CD14-positive monocyte (primary cell): ENCODE measurements around the gene FBXL20. TPM values are rescaled to one million over a fixed set of nuclear protein-coding genes. Genes with fewer than 3 reads are reported as not detected.
"Not testable (repeated sequence)": the region's sequence is repeated elsewhere in the genome, so short reads cannot be mapped to it uniquely, and the experiment has no call there.

Experiments used
- DNase-seq, 3 donors: peaks; one replicate each; pipeline ENCODE4 v3.0.0-alpha.2; 2011 to 2022
- H2AFZ ChIP-seq: 2 replicates; pipeline ENCODE4 v1.6.0; 2012; ENCODE audit warnings: mild to moderate bottlenecking, low read depth, low read length, inconsistent platforms; ENCODE audit not compliant: insufficient read depth, poor library complexity, severe bottlenecking
- H3K27ac ChIP-seq, 2 donors: 1 replicate in 1 of 2; 2 replicates in 1 of 2; pipeline ENCODE4 v1.5.1; 2012 to 2013; ENCODE audit warnings: low read length in 2 of 2, control low read depth in 1 of 2, inconsistent platforms in 1 of 2, low read depth in 1 of 2, mild to moderate bottlenecking in 1 of 2
- H3K27me3 ChIP-seq, 2 donors: one replicate each; pipeline versions ENCODE4 v1.6.0 to v1.6.1; 2011 to 2013; ENCODE audit warnings: low read length in 2 of 2; ENCODE audit not compliant: control insufficient read depth in 2 of 2, insufficient read depth in 2 of 2
- H3K36me3 ChIP-seq, 2 donors: replicated peaks in 1 of 2; 1 replicate in 1 of 2; 2 replicates in 1 of 2; pipeline versions ENCODE4 v1.5.1 to v1.6.1; 2012 to 2013; ENCODE audit warnings: low read length in 2 of 2, control low read depth in 1 of 2, inconsistent platforms in 1 of 2, mild to moderate bottlenecking in 1 of 2; ENCODE audit not compliant: insufficient read depth in 2 of 2, control insufficient read depth in 1 of 2
- H3K4me1 ChIP-seq, 2 donors: 1 replicate in 1 of 2; 2 replicates in 1 of 2; pipeline versions ENCODE4 v1.5.1 to v1.6.1; 2012 to 2013; ENCODE audit warnings: low read length in 2 of 2, control low read depth in 1 of 2, inconsistent platforms in 1 of 2, mild to moderate bottlenecking in 1 of 2, moderate library complexity in 1 of 2; ENCODE audit not compliant: insufficient read depth in 2 of 2, control insufficient read depth in 1 of 2
- H3K4me2 ChIP-seq: replicated peaks from 2 replicates; pipeline ENCODE3; 2012; ENCODE audit warnings: low read length, moderate library complexity, mild to moderate bottlenecking; ENCODE audit not compliant: poor library complexity, severe bottlenecking; ENCODE audit errors: extremely low read depth
- H3K4me3 ChIP-seq, 3 experiments: fragments of 200-600 bp in 1 of 3; sonication (generic) in 1 of 3; replicated peaks in 1 of 3; 1 replicate in 2 of 3; 2 replicates in 1 of 3; pipeline ENCODE4 v1.5.1; 2011 to 2013; ENCODE audit warnings: low read length in 3 of 3, mild to moderate bottlenecking in 3 of 3, control low read depth in 2 of 3, low read depth in 2 of 3, inconsistent platforms in 1 of 3, moderate library complexity in 1 of 3
- H3K79me2 ChIP-seq: 2 replicates; pipeline ENCODE4 v1.6.0; 2012; ENCODE audit warnings: mild to moderate bottlenecking, control low read depth, inconsistent platforms, low read length, moderate library complexity; ENCODE audit not compliant: insufficient read depth
- H3K9ac ChIP-seq: 2 replicates; pipeline ENCODE4 v1.6.0; 2017; ENCODE audit warnings: low read length, mild to moderate bottlenecking; ENCODE audit not compliant: insufficient read depth, poor library complexity, severe bottlenecking
- H3K9me3 ChIP-seq, 2 donors: replicated peaks in 1 of 2; 1 replicate in 1 of 2; 2 replicates in 1 of 2; pipeline versions ENCODE4 v1.5.1 to v1.6.1; 2012 to 2013; ENCODE audit warnings: low read length in 2 of 2, control low read depth in 1 of 2; ENCODE audit not compliant: control insufficient read depth in 1 of 2, insufficient read depth in 1 of 2
- H4K20me1 ChIP-seq: 2 replicates; pipeline ENCODE4 v1.6.0; 2012; ENCODE audit warnings: mild to moderate bottlenecking, low read length, control low read depth, moderate library complexity; ENCODE audit not compliant: insufficient read depth
- H3K27ac Mint-ChIP-seq, 7 donors: one replicate each; pipeline ENCODE4 v1.8.0; 2020; ENCODE audit warnings: mild to moderate bottlenecking in 7 of 7, mixed read lengths in 7 of 7, moderate library complexity in 6 of 7, inconsistent platforms in 2 of 7
- H3K27me3 Mint-ChIP-seq, 3 donors: one replicate each; pipeline ENCODE4 v1.8.0; 2021 to 2022; ENCODE audit warnings: low read depth in 3 of 3, mild to moderate bottlenecking in 3 of 3, mixed read lengths in 3 of 3, moderate library complexity in 3 of 3, inconsistent platforms in 1 of 3
- H3K36me3 Mint-ChIP-seq, 2 donors: one replicate each; pipeline ENCODE4 v1.8.0; 2020; ENCODE audit warnings: mixed read lengths in 2 of 2, inconsistent platforms in 1 of 2, mild to moderate bottlenecking in 1 of 2
- H3K4me1 Mint-ChIP-seq: one replicate; pipeline ENCODE4 v1.8.0; 2020; ENCODE audit warnings: mild to moderate bottlenecking, mixed read lengths
- H3K4me3 Mint-ChIP-seq, 2 donors: one replicate each; pipeline ENCODE4 v1.8.0; 2020; ENCODE audit warnings: mild to moderate bottlenecking in 2 of 2, mixed read lengths in 2 of 2, moderate library complexity in 1 of 2
- H3K9me3 Mint-ChIP-seq, 7 donors: one replicate each; pipeline ENCODE4 v1.8.0; 2020 to 2022; ENCODE audit warnings: mixed read lengths in 7 of 7, mild to moderate bottlenecking in 6 of 7, moderate library complexity in 6 of 7, inconsistent platforms in 2 of 7
- WGBS: methylation state at CpG from one replicate; pipeline ENCODE4 v1.1.5; 2013; ENCODE audit warnings: missing lambda C conversion rate; ENCODE audit not compliant: insufficient coverage; 5-methylcytosine and 5-hydroxymethylcytosine counted together
- intact Hi-C, 2 donors: fragments of 100-400 bp; cut with micrococcal nuclease; formaldehyde crosslinking; loops; one replicate each; pipeline versions ENCODE4 v1.15.0 to v1.15.1; 2023
- polyA plus RNA-seq, 3 donors: library from polyadenylated mRNA; depleted of rRNA in 1 of 3; unstranded in 2 of 3; stranded (reverse) in 1 of 3; fragments of 300-500 nt in 2 of 3; fragments of >200 nt in 1 of 3; fragmentation: Illumina TruSeq in 2 of 3; gene quantifications; 1 replicate in 2 of 3; 2 replicates in 1 of 3; pipeline ENCODE4 v1.2.3, GENCODE V29; 2012 to 2021
- TF ChIP-seq, protein P1 (sequence below): fragments of 200-600 bp; IDR thresholded peaks from one replicate; pipeline ENCODE4 v1.8.0; 2022; ENCODE audit warnings: antibody characterized with exemption, mild to moderate bottlenecking

The FBXL20 gene
- polyA plus RNA-seq, 3 donors, result 4.0 to 7.7 (median 4.7) TPM

- DNase-seq, result no peak
- TF ChIP-seq, protein P1, sequence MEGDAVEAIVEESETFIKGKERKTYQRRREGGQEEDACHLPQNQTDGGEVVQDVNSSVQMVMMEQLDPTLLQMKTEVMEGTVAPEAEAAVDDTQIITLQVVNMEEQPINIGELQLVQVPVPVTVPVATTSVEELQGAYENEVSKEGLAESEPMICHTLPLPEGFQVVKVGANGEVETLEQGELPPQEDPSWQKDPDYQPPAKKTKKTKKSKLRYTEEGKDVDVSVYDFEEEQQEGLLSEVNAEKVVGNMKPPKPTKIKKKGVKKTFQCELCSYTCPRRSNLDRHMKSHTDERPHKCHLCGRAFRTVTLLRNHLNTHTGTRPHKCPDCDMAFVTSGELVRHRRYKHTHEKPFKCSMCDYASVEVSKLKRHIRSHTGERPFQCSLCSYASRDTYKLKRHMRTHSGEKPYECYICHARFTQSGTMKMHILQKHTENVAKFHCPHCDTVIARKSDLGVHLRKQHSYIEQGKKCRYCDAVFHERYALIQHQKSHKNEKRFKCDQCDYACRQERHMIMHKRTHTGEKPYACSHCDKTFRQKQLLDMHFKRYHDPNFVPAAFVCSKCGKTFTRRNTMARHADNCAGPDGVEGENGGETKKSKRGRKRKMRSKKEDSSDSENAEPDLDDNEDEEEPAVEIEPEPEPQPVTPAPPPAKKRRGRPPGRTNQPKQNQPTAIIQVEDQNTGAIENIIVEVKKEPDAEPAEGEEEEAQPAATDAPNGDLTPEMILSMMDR, result no peak
Observed at GRCh38 chr17:39252788-39253460, 148.5 kb downstream of the FBXL20 start.

GRCh38 chr17:39251997-39252396 lies 149.4 kb downstream of the FBXL20 start:
- H4K20me1 ChIP-seq, result no peaks in the 10 kb centered on the region
- no peak overlapping the region for H3K27ac Mint-ChIP-seq
- DNase-seq, result no peak
- intact Hi-C loops, result no loop called here
- H3K27ac ChIP-seq, result no peak overlapping the region
- H3K4me3 ChIP-seq, result no peak overlapping the region
- H3K4me1 ChIP-seq, result no peaks in the 10 kb centered on the region
- H3K4me1 Mint-ChIP-seq, result no peaks in the 10 kb centered on the region
- no peaks in the 10 kb centered on the region for H3K79me2 ChIP-seq
- H3K9me3 ChIP-seq, result no peaks in the 10 kb centered on the region
- H3K4me3 Mint-ChIP-seq, result no peak overlapping the region
- TF ChIP-seq, protein P1, result no peak
- H3K36me3 Mint-ChIP-seq, result peaks cover 40 to 64% of the 10 kb centered on the region in 2 donors
- WGBS, result no CpG with 5 or more reads among the region's 1 CpG
- H3K27me3 Mint-ChIP-seq, result peaks cover 0 to 2% (median 0%) of the 10 kb centered on the region in 3 donors
- H3K4me2 ChIP-seq, result no peak overlapping the region
- H3K36me3 ChIP-seq, result peaks cover 22 to 56% of the 10 kb centered on the region in 2 donors
- H3K9ac ChIP-seq, result no peak overlapping the region
- H3K27me3 ChIP-seq, result no peaks in the 10 kb centered on the region
- H3K9me3 Mint-ChIP-seq, result no peaks in the 10 kb centered on the region
- no peak overlapping the region for H2AFZ ChIP-seq

More at GRCh38 chr17:39252788-39253460, 148.5 kb downstream of the FBXL20 start:
- Histone ChIP-seq H3K27me3 (no peaks in the 10 kb centered on the region), H2AFZ (no peak overlapping the region), H4K20me1 (no peaks in the 10 kb centered on the region), H3K4me2 (no peak overlapping the region), H3K9ac (no peak overlapping the region), H3K4me3 (no peak overlapping the region), H3K9me3 (no peaks in the 10 kb centered on the region), H3K4me1 (no peaks in the 10 kb centered on the region), H3K79me2 (no peaks in the 10 kb centered on the region), H3K36me3 (peaks cover 27 to 65% of the 10 kb centered on the region in 2 donors), H3K27ac (no peak overlapping the region)
- Mint-ChIP-seq H3K36me3 (peaks cover 48 to 73% of the 10 kb centered on the region in 2 donors), H3K4me1 (no peaks in the 10 kb centered on the region), H3K9me3 (no peaks in the 10 kb centered on the region), H3K4me3 (no peak overlapping the region), H3K27me3 (peaks cover 0 to 2% (median 0%) of the 10 kb centered on the region in 3 donors), H3K27ac (peak overlapping the region in 1 of 7 donors; percentile 17)
- intact Hi-C loops, result no loop called here
- WGBS, result 100% methylated on average over 2 of the region's 7 CpGs

DNA sequence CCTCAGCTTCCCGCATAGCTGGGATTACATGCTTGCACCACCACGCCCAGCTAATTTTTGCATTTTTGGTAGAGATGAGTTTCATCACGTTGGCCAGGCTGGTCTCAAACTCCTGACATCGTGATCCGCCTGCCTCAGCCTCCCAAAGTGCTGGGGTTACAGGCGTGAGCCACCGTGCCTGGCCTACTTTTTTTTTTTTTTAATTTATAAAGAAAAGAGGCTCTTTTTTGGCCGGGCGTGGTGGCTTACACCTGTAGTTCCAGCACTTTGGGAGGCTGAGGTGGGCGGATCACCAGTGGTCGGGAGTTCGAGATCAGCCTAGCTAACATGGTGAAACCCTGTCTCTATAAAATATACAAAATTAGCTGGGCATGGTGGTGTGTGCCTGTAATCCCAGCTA lies 151.3 kb downstream of the FBXL20 start:
- H3K9me3 Mint-ChIP-seq, H3K27me3 ChIP-seq, H3K4me1 ChIP-seq, H4K20me1 ChIP-seq, intact Hi-C loops, H3K9me3 ChIP-seq, H3K4me1 Mint-ChIP-seq, H2AFZ ChIP-seq, H3K4me2 ChIP-seq, H3K4me3 Mint-ChIP-seq, H3K9ac ChIP-seq, H3K79me2 ChIP-seq, DNase-seq, H3K27ac ChIP-seq, H3K27me3 Mint-ChIP-seq, H3K4me3 ChIP-seq: not testable (repeated sequence)
- Mint-ChIP-seq H3K27ac (peak overlapping the region in 1 of 7 donors; percentile 25), H3K36me3 (peaks cover 32 to 45% of the 10 kb centered on the region in 2 donors)
- WGBS, result 88% methylated on average over 5 of the region's 12 CpGs
- peaks cover 15 to 37% of the 10 kb centered on the region in 2 donors for H3K36me3 ChIP-seq
